Retina (tissue), 1 donor: Measurements from ENCODE around the gene GNAQ.

Source experiments
- DNase-seq: peaks from one replicate; pipeline ENCODE4 v3.0.0-alpha.2; 2016

Gene GNAQ

GRCh38 chr9:78000221-78000620, 31.4 kb downstream of the GNAQ start:
- DNase-seq = no peak

GRCh38 chr9:77999231-77999631, 32.4 kb downstream of the GNAQ start:
- DNase-seq = no peak

- peak; percentile 28 for DNase-seq
Measured at GRCh38 chr9:77997611-77998284, 33.9 kb downstream of the GNAQ start.

DNA sequence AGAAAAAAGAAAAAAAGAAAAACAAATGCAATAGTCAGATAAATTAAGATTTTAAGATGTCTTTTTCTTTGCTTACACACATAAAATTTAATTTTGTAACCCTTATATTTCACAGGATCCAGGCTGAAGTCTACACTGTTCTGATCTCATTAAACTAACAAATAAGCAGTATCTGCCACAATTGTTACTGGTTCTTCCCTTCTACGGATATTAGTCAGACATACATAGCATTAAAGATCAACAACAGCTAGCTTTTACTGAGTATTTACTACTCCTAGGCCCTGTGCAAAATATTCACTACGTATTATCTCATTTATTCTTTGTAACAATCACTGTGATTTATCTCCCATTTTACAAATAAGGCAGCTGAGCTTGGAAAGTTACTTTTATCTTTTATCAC, 34.9 kb downstream of the GNAQ start:
- no peak for DNase-seq

DNA sequence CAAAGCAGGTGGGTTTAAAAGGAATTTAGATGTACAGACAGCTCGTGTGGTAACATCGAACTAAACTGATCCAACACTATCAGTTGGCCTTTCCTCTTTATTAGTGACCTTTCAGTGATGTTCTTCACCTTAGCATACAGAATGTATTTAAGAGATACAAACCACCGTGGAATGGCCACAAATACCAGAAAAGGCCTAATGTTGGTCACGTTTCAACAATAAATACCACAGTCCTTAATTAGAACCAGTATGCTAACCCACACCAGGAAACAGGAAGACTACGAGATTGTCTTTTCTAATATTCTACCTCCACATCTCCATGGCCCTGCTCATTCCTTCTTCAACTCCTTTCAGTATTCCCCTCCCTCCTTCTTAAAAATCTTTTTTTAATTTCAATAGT, 40.4 kb downstream of the GNAQ start:
- no peak for DNase-seq

- DNase-seq = no peak
Measured at GRCh38 chr9:77989909-77990308, 41.7 kb downstream of the GNAQ start.

GRCh38 chr9:77989458-77989857, 42.2 kb downstream of the GNAQ start:
- no peak for DNase-seq

DNA sequence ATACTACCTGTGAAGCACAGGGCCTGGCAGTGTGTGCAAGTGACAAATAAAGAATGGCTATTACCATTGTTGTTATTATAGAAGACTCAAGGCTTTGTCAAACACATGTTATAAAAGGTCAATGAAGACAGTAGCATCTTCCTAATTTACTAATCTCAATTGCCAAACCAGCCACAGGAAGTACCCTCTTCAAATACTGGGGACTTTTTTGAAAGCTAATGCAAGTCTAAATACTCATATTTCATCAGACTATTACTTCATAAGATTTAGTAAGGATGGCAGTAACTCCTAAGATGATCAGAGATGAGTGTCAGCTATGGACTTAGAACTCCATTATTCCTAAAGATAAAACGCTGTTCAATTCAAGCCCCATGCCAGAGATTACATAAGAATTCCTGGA, 43.0 kb downstream of the GNAQ start:
- DNase-seq = no peak

- no peak for DNase-seq
Measured at GRCh38 chr9:77987880-77988525, 43.6 kb downstream of the GNAQ start.

GRCh38 chr9:77987081-77987656, 44.4 kb downstream of the GNAQ start:
- DNase-seq = no peak

- no peak for DNase-seq
Measured at GRCh38 chr9:77985996-77986395, 45.6 kb downstream of the GNAQ start.

- no peak for DNase-seq
Measured at GRCh38 chr9:77983320-77983662, 48.3 kb downstream of the GNAQ start.

DNA sequence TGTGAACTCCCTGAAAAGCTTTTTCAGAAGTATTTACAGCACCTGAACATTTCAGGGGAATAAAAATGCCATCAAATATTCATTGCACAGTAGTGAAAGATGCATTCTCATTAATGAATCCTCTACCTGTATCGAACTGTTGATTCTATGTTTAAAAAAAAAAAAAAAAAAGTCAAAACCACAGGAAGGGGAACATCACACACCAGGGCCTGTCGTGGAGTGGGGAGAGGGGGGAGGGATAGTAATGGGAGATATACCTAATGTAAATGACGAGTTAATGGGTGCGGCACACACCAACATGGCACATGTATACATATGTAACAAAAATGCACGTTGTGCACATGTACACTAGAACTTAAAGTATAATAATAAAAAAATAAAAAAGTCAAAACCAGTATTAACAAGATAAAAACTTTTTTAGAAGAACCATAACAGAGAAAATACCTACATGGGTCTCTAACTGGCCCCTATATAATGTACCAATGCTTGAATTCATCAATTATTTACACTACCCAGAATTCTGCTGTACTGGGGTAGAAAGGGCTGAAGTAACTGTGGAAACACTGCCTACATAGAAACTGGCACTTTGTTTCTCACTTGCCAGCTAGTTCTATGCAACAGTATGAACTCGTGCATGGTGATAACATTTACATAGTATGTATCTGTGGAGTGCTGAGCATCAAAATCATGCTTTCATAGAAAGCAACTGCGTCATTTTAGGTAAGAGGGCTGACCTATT, 48.9 kb downstream of the GNAQ start:
- no peak for DNase-seq

DNA sequence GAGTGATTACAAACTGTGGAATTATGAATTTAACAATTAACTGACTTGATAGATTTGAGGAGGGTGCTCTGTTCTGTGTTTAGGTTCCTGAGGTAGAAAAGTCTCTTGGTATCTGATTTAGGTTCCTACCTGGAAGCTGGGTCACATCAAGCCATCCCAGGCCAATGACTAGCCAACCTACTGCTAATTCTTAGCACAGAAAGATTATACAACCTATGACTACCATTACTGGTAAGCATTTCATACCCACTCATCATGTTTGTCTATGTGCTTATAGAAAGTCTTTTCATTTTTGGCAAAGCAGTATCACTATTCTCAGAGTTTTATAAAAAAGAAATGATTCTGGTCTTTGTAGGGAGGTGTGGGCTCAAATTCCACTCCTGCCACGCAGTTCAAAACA, 49.7 kb downstream of the GNAQ start:
- DNase-seq = no peak

DNA sequence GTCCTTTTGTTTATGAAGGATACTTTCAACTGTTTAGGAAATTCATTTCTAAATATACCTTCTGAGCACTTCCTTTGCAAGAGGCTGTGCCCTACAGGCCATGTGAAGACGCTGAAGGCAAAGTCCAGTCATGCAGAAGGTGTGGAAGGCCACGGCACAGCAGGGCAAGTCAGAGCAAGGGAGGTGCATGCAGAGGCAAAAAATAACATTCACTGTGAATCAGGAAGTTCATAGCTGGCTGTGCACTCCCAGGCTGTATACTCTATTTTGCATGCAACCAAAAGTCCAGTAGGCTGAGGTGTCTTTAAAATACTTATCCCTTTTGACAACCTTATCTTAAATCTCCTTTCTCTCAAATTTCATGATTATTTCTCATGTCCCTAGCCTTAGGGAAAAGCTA, 50.3 kb downstream of the GNAQ start:
- peak; percentile 29 for DNase-seq

GRCh38 chr9:77980622-77981021, 51.0 kb downstream of the GNAQ start:
- DNase-seq = no peak

- DNase-seq = no peak
Measured at GRCh38 chr9:77978086-77978781, 53.4 kb downstream of the GNAQ start.

- DNase-seq = peak; percentile 19
Measured at GRCh38 chr9:77977210-77977611, 54.4 kb downstream of the GNAQ start.

- no peak for DNase-seq
Measured at GRCh38 chr9:77975806-77976205, 55.8 kb downstream of the GNAQ start.

- DNase-seq = no peak
Measured at GRCh38 chr9:77975036-77975435, 56.6 kb downstream of the GNAQ start.

DNA sequence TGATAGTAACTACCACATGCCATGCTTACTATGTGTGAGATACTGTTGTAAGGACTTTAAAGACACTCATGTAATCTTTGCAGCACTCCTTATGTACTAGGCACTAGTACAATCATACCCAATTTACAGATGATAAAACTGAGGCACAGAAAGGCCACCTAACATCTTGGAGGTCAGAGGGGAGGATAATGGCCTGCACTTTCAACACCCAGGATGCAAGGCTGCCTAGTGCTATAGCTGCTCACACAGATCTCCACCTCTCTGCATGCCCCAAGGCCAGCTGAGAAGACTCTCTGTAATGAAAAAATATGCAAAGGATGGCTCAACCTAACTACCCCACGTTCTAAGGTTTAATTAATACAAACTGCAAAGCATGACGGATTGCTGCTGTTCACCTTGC, 57.2 kb downstream of the GNAQ start:
- no peak for DNase-seq

DNA sequence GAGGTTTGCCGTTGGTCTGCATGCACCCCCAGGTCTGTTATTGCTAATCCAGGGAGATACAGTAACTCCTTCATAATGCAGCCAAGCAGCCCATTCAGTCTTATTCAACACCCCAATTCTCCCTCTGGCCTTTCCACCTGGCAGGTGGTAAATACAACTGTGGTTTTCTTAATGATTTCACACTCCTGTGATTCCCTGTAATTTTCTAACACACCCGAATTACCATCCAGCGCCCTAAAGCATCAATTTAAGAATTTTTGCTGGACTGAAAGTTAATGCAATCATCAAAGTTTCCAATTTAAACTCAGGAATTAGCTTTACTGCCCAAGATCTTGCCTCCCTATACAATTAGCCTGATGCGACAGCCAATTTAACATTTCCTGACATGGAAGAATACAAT, 62.5 kb downstream of the GNAQ start:
- no peak for DNase-seq

- no peak for DNase-seq
Measured at GRCh38 chr9:77968506-77968905, 63.1 kb downstream of the GNAQ start.
